CMK (cell line): ENCODE measurements around the gene MALL.
"Not testable (repeated sequence)": the region's sequence is repeated elsewhere in the genome, so short reads cannot be mapped to it uniquely, and the experiment has no call there.

Source experiments
- DNase-seq: peaks from one replicate; pipeline ENCODE4 v3.0.0-alpha.2; 2010; ENCODE audit warnings: low read depth

The MALL gene

GRCh38 chr2:110049769-110050168 lies 65.9 kb downstream of the MALL start:
- DNase-seq: not testable (repeated sequence)

- not testable (repeated sequence) for DNase-seq
These were observed 67.1 kb downstream of the MALL start for GRCh38 chr2:110048255-110049197.

DNA sequence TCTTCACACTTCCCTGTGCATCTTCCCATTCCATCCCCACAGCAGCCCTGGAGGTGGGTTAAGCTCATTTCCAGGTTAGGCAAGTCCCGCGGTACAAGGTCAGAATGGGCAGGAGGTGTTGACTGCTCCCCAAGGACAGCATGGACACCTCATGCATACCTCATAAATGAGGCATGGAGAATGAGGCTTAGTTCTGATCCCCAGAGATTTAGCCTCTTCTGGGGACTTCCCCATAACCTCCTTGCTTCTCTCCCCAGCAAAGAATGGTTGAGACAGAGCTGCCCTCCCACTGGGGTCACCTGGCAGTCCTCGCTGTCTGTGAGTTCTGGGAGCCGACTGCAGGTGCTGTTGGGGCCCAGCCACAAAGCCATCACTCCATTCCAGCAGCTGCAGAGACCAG lies 68.4 kb downstream of the MALL start:
- not testable (repeated sequence) for DNase-seq

DNA sequence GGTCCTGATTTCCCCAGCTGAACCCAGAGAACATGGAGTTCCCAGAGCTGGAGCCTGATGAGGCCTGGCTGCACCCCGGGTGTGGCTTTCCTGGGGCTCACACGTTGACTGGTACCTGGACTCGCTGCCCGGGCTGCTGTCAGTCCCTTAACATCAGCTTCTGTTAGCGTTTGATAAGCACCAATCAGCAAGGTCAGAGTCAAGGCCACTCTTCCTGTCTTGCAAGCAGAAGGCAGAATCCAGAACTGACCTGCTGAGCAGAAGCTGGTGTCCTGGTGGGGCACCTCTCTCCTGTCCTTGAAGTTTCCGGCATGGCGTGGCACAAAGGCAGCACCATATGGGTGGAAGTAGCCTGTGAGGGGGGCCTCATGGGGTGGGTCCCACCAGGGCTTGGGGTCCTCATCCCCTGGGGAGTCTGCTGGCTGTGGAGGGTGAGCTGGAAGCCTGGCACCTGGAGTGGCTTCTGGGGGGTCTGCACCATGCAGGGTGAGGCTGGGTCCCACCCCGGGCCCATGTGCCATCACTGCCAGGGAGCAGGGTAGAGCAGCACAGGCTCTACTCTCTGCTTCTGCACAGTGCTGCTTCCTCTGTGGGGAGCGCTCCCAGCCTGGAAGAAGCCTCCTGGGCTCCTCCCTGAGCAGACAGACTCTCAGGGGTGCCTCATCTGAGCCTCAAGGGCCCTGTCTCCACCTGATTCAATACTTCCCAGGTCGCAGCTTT lies 73.5 kb downstream of the MALL start:
- DNase-seq: not testable (repeated sequence)

DNA sequence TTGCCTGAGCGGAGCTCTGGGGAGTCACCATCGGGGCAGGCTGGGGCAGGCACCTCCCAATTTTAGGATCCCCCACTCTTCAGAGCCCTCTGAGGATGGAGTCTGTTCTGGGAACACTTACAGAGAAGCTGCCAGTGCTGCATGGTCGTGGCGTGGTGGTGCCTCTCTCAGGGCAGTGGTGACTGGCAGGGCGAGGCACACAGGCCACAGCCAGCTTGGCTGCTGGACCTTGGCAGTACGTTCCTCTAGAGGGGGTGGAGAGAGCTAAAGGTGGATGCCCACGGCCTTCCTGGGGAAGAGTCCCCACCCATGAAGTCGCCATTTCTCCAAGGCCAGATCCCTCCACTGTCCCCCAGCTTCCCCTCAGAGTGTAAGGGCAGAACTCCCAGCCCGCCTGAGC lies 78.3 kb downstream of the MALL start:
- DNase-seq: not testable (repeated sequence)

DNA sequence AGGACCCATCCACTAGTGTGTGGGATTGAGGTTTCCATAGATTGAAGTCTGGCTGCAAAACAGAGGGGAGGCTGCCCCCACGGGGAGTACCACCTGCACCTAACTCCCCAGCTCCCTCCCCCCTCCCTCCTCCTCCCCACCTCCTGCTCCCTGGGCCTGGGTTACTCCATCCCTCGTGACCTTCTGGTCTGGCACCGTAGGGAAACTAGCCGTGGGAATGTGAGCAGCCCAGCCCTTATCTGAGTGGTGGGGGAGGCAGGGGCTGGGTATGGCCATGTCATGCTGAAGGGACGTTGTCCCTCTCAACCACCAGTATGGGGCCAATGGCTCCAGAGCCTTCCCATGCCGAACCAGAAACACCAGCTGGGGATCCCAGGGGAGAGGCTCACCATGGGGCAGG lies 80.2 kb downstream of the MALL start:
- DNase-seq: not testable (repeated sequence)

DNA sequence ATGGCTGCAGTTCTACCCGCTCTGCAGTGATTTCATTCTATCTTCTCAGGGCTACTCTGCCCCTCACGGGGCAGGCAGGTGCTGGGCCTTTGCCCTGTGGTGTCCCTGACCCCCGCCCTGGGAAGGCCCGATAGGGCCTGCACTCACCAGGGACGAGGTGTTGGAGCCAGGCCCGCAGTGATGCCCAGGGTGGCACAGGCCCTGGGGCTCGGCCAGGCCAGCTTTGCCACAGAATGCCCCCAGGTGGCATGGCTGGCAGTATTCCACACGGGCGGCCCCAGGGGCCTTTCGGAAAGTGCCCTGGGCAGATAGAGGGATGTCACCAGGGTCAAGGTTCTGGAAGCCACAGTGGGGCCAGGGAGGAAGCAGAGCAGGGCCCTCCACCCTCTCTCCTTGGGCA lies 80.7 kb downstream of the MALL start:
- DNase-seq: not testable (repeated sequence)
